NCI-H2196 treated with DMSO at 0.1 percent for 48 hours (cell line): ENCODE results near the gene CCT7.

Experiments used
- DNase-seq: peaks from one replicate; lab custom pipeline; 2025; ENCODE audit not compliant: unreplicated experiment; lab: John Stamatoyannopoulos, UW

CCT7 gene

GRCh38 chr2:73225513-73226360 is 8.4 kb upstream of the CCT7 start:
- no peak for DNase-seq

DNA sequence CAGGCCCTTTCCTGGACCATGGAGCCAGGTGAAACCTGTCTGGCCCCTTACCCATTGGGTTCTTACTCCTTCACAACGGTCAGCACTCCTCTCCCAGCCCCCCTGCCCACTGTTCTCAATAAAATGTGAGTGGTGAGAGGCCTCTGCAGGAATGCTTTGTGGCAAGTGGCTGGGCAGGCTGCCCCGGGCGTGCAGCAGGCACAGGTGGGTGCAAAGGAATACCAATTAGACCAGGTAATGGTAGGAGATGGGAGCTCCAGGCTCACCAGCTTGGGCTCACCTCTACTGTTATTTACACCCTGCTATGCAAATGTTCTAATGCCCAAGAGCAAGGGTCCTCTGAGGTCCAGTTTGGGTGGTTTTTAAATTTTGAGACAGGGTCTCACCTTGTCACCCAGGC is 7.0 kb upstream of the CCT7 start:
- DNase-seq: no peak

DNA sequence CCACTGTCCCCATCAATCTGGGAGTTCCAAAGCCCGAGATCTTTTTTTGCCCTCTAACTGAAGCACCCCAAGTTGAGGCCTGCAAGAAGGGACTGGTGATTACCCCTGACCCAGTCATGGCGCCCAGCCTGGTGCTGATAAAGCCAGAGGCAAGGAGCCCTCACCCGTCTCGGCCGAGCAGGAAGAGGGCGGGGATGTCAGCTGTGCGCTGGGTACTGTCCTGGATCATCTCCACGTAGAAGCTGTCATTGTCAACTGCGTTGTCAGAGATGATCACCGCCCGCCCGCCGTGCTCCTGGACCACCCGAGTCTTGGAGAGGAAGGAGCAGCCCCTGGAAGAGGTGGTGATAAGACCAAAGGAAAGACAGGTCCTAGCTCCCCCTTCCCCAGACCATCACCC is 5.5 kb upstream of the CCT7 start:
- DNase-seq: no peak

GRCh38 chr2:73232403-73233153 is 1.5 kb upstream of the CCT7 start:
- DNase-seq: no peak

- peak; percentile 91 for DNase-seq
These were observed 765 bp upstream of the CCT7 start, which contains the start of gene PRADC1 for GRCh38 chr2:73233154-73233931. Gene PRADC1 (minus strand): TSS chr2:73233239. CDS start chr2:73233160, 79 bp downstream.

- DNase-seq: no peak
These were observed 1.4 kb downstream of the CCT7 start for GRCh38 chr2:73235315-73236028.

DNA sequence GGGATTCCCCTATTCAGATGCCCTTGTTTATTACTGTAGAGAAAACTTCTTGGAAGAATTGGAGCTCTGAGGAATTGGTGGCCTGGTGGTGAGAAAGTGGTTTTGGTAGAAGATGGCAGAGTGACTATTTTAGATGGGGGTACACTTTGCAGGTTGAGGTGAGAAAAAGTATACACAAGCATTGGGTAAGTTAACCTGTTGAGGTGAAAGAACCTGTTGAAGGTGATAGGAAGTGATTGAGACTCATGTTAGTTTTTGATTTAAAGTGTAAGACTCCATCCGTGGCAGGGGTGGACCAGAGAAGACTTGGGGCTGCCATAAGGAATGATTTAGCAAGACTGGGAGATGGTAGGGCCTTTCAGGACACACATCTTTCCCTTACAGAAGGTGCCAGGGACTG is 3.1 kb downstream of the CCT7 start:
- no peak for DNase-seq

DNA sequence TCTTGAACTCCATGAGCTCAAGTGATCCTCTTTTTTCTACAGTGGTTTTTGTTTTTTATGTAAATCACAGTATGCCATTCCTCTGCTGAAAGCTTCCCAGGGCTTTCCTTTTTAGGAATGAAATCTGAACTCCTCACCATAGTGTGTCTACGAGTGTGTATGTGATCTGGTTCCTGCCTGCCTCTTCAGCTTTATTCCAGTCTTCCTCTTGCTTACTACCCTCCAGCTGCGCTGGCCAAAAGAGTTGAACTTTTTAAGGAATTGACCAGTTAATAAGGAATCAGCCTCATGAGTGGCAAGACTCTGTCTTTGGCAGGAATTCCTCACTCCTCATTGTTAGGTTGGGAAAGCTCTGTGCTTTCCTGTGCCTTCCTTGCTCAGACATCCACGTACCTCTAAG is 4.0 kb downstream of the CCT7 start:
- DNase-seq: no peak

DNA sequence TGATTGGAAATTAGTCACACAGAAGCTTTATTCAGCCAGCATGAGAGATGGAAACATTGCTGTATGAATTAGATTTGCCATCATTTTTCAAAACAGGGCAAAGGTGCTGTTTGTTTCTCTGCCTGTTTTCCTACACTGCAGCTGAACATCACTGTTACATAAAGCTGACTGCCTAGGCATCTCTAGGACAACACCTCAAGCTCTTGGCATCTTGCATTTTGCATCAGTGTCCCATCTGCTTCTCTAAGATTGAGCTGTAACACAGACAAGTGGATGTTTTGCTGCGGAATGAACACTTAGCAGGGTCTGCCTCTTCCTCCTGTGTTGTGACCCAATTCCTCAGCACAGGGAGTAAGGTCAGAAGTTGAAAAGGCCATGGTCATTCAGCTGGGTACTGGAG is 4.9 kb downstream of the CCT7 start:
- no peak for DNase-seq

- no peak for DNase-seq
These were observed 5.7 kb downstream of the CCT7 start for GRCh38 chr2:73239776-73240175.

- peak; percentile 35 for DNase-seq
These were observed 9.9 kb downstream of the CCT7 start for GRCh38 chr2:73243884-73244570.

DNA sequence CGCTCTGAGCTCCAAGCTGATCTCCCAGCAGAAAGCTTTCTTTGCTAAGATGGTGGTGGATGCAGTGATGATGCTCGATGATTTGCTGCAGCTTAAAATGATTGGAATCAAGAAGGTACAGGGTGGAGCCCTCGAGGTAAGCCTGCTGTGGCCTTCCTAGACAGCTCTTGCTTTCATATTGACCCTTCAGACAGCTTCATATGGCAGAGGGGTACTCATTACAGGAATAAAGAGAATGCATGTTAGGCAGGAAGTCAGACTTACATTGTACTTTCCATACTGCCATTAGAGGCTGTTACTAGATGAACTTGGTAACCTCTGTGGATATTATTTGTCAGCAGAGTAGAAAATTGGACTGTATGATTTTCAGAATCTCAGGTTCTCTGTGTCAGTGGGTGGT is 10.5 kb downstream of the CCT7 start:
- DNase-seq: no peak

DNA sequence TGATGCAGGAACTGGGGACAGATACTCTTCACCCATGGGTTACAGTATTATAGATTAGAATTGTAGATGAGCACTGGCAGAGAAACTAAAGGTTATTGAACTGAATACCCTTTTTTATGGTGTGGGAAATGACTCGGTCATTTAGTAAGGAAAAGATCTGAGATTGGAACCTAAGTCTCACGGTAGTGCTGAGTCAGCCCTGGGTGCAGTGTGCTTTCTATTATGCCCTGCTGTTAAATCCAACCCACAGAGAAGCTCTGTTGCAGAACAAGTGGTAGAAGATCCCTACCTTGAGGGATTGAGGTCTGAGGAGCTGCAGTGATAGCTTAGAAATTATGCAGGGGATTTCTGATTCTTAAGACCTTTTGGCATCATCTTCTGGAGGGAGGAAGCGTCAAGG is 12.7 kb downstream of the CCT7 start:
- no peak for DNase-seq

- no peak for DNase-seq
These were observed 15.5 kb downstream of the CCT7 start for GRCh38 chr2:73249636-73250035.

- DNase-seq: no peak
These were observed 17.1 kb downstream of the CCT7 start for GRCh38 chr2:73250872-73251846.

GRCh38 chr2:73252238-73253027 is 18.3 kb downstream of the CCT7 start:
- no peak for DNase-seq

DNA sequence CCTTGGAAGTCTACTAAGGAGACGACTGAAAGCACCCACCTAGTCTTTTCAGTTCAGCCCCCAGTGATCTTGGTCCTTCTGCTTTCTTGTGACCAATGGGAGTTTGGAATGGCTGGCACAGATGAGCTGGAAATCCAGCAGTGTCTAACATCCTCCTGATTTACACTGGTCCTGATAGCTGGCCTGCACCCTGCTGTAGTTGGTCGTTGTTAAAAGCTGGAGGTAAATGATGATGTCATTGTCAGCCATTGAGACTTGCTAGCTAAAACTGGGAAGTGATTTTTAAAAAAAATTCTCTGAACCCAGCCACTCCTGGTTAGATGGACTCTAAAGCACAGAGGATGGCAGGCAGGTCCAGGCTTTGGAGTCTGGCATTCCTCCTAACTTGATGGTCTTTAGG is 19.3 kb downstream of the CCT7 start:
- no peak for DNase-seq

GRCh38 chr2:73253901-73254300 is 19.8 kb downstream of the CCT7 start:
- DNase-seq: no peak
